Stimulated activated CD4-positive, alpha-beta T cell treated with anti-CD3 and anti-CD28 coated beads, TNF-alpha, amount 100 ng/mL, for 4 hours (primary cell): ENCODE data around the gene FBXW12.

Experiments used
- DNase-seq, 3 experiments: peaks; one replicate each; pipeline ENCODE4 v3.0.0-alpha.2; 2020; ENCODE audit warnings: low read depth in 3 of 3

FBXW12 gene

GRCh38 chr3:48422272-48422671 is 50.3 kb downstream of the FBXW12 start:
- DNase-seq: no peak

- DNase-seq: no peak
These were observed 50.7 kb downstream of the FBXW12 start for GRCh38 chr3:48422681-48423080.

GRCh38 chr3:48423241-48423882 is 51.3 kb downstream of the FBXW12 start:
- DNase-seq: no peak

GRCh38 chr3:48423883-48424695 is 52.1 kb downstream of the FBXW12 start:
- DNase-seq: no peak

GRCh38 chr3:48425281-48425812 is 53.3 kb downstream of the FBXW12 start:
- DNase-seq: no peak

- no peak for DNase-seq
These were observed 54.4 kb downstream of the FBXW12 start for GRCh38 chr3:48426401-48426909.

- DNase-seq: no peak
These were observed 55.1 kb downstream of the FBXW12 start for GRCh38 chr3:48426944-48427629.

- DNase-seq: no peak
These were observed 55.6 kb downstream of the FBXW12 start for GRCh38 chr3:48427630-48427962.

GRCh38 chr3:48428088-48428571 is 56.1 kb downstream of the FBXW12 start:
- no peak for DNase-seq

- DNase-seq: no peak
These were observed 56.7 kb downstream of the FBXW12 start for GRCh38 chr3:48428572-48429316.

GRCh38 chr3:48429317-48429959 is 57.4 kb downstream of the FBXW12 start:
- peak; percentile 47 to 53 (median 47) for DNase-seq

GRCh38 chr3:48429960-48430707 is 58.1 kb downstream of the FBXW12 start, which contains the start of gene PLXNB1:
Gene PLXNB1 (minus strand): TSS chr3:48430086. CDS start chr3:48424611, 5,475 bp downstream.
- DNase-seq: no peak

- no peak for DNase-seq
These were observed 58.7 kb downstream of the FBXW12 start for GRCh38 chr3:48430708-48431101.

GRCh38 chr3:48431224-48432029 is 59.4 kb downstream of the FBXW12 start:
- DNase-seq: no peak

GRCh38 chr3:48432411-48433371 is 60.7 kb downstream of the FBXW12 start:
- no peak for DNase-seq

GRCh38 chr3:48433472-48434118 is 61.6 kb downstream of the FBXW12 start:
- no peak for DNase-seq

- DNase-seq: no peak
These were observed 62.7 kb downstream of the FBXW12 start for GRCh38 chr3:48434591-48435222.
